ENCODE results near the gene HSCB. TPM values are rescaled to one million over a fixed set of nuclear protein-coding genes. Genes with fewer than 3 reads are reported as not detected.
A peak's percentile ranks its signal among the peaks of the same experiment; 100 is the strongest.

Gene HSCB
- total RNA-seq, 1 donor from 2014 or later: 19.0 TPM

- Histone ChIP-seq H3K36me3 (no peaks in the 10 kb centered on the region), H3K4me1 (peaks cover 20% of the 10 kb centered on the region), H3K79me2 (ENCODE audit: low read depth) (peaks cover 45% of the 10 kb centered on the region), H3K27me3 (no peaks in the 10 kb centered on the region), H3K9me3 (ENCODE audit: low read depth) (no peaks in the 10 kb centered on the region), H2AFZ (replicated peaks) (peak overlapping the region; percentile 93), H3F3A (ENCODE audit: low read depth) (peaks cover 44% of the 10 kb centered on the region), H3K9ac (peak overlapping the region; percentile 97), H3K27ac (peak overlapping the region; percentile 95), H3K4me2 (peak overlapping the region; percentile 95), H3K4me3 (peak overlapping the region; percentile 86), H4K20me1 (ENCODE audit: low read depth) (peaks cover 21% of the 10 kb centered on the region)
- Mint-ChIP-seq H3K4me3 (peak overlapping the region; percentile 91), H3K4me1 (peaks cover 35% of the 10 kb centered on the region), H3K36me3 (peaks cover 23% of the 10 kb centered on the region), H3K27me3 (ENCODE audit: insufficient read depth, low read depth) (peaks cover 3% of the 10 kb centered on the region), H3K9me3 (no peaks in the 10 kb centered on the region), H3K27ac (peak overlapping the region; percentile 17)
- DNase-seq (ENCODE audit: low spot score): peak; percentile 76
- TF ChIP-seq CTCF (IDR thresholded peaks at IDR 0.05): no peak
- TF ChIP-seq EZH2phosphoT487 (IDR thresholded peaks at IDR 0.05): no peak
Observed at GRCh38 chr22:28799606-28800307, 57.9 kb downstream of the HSCB start.

GRCh38 chr22:28800308-28801041, 58.6 kb downstream of the HSCB start, which contains the start of gene XBP1:
Gene XBP1, minus strand, starts transcription at chr22:28800569.
- Histone ChIP-seq H3K9me3 (ENCODE audit: low read depth) (no peaks in the 10 kb centered on the region), H3K79me2 (ENCODE audit: low read depth) (peaks cover 45% of the 10 kb centered on the region), H3K4me1 (peaks cover 20% of the 10 kb centered on the region), H4K20me1 (ENCODE audit: low read depth) (peaks cover 21% of the 10 kb centered on the region), H2AFZ (replicated peaks) (peak within 1 kb of the TSS; percentile 93), H3K27me3 (no peaks in the 10 kb centered on the region), H3K4me2 (peak within 1 kb of the TSS; percentile 95), H3K9ac (peak within 1 kb of the TSS; percentile 97), H3K36me3 (no peaks in the 10 kb centered on the region), H3F3A (ENCODE audit: low read depth) (peaks cover 37% of the 10 kb centered on the region), H3K4me3 (peak within 1 kb of the TSS; percentile 86), H3K27ac (peak within 1 kb of the TSS; percentile 95)
- Mint-ChIP-seq H3K4me3 (peak within 1 kb of the TSS; percentile 91), H3K9me3 (no peaks in the 10 kb centered on the region), H3K36me3 (peaks cover 17% of the 10 kb centered on the region), H3K27me3 (ENCODE audit: insufficient read depth, low read depth) (peaks cover 3% of the 10 kb centered on the region), H3K4me1 (peaks cover 36% of the 10 kb centered on the region), H3K27ac (peak within 1 kb of the TSS; percentile 100)
- DNase-seq (ENCODE audit: low spot score): peak; percentile 98
- TF ChIP-seq EZH2 (IDR thresholded peaks at IDR 0.05): peak; percentile 46
- no peak for TF ChIP-seq EZH2phosphoT487 (IDR thresholded peaks at IDR 0.05)

- H3K9ac ChIP-seq: no peak overlapping the region
- Mint-ChIP-seq H3K4me3 (peak overlapping the region; percentile 77), H3K36me3 (peaks cover 3% of the 10 kb centered on the region), H3K27ac (peak overlapping the region; percentile 33), H3K9me3 (no peaks in the 10 kb centered on the region), H3K27me3 (ENCODE audit: insufficient read depth, low read depth) (no peaks in the 10 kb centered on the region), H3K4me1 (peaks cover 37% of the 10 kb centered on the region)
- peak overlapping the region; percentile 95 for H3K4me2 ChIP-seq
- peaks cover 27% of the 10 kb centered on the region for H3F3A ChIP-seq (ENCODE audit: low read depth)
- H3K4me1 ChIP-seq: peaks cover 20% of the 10 kb centered on the region
- no peak for TF ChIP-seq EZH2phosphoT487 (IDR thresholded peaks at IDR 0.05)
- no peak for TF ChIP-seq CTCF (IDR thresholded peaks at IDR 0.05)
- no peak for TF ChIP-seq EZH2 (IDR thresholded peaks at IDR 0.05)
- H3K4me3 ChIP-seq: no peak overlapping the region
- DNase-seq (ENCODE audit: low spot score): no peak
- H2AFZ ChIP-seq (replicated peaks): no peak overlapping the region
- no peaks in the 10 kb centered on the region for H3K27me3 ChIP-seq
- no peak overlapping the region for H3K27ac ChIP-seq
- no peaks in the 10 kb centered on the region for H3K9me3 ChIP-seq (ENCODE audit: low read depth)
- H3K36me3 ChIP-seq: no peaks in the 10 kb centered on the region
- peaks cover 41% of the 10 kb centered on the region for H3K79me2 ChIP-seq (ENCODE audit: low read depth)
- peaks cover 21% of the 10 kb centered on the region for H4K20me1 ChIP-seq (ENCODE audit: low read depth)
Observed at GRCh38 chr22:28801845-28802594, 60.2 kb downstream of the HSCB start.
